ENCODE measurements around the gene DNER. TPM values are rescaled to one million over a fixed set of nuclear protein-coding genes. Genes with fewer than 3 reads are reported as not detected.

DNER gene
- total and polyA plus RNA-seq, 2 of the 13 experiments (the other 11 are each of a cell fraction or from before 2014, with no cell fraction given): not detected

GRCh38 chr2:229344151-229344551 lies 370.2 kb downstream of the DNER start:
- Histone ChIP-seq H3K9ac (ENCODE audit: insufficient read depth, low read depth, low read length) (no peak overlapping the region), H3K27me3 (ENCODE audit: control insufficient read depth in 1 of 2, insufficient read depth in 2 of 2, low read length in 2 of 2) (no peaks in the 10 kb centered on the region), H3K4me2 (ENCODE audit: low read depth, low read length) (no peak overlapping the region), H4K20me1 (ENCODE audit: insufficient read depth, low read length) (no peaks in the 10 kb centered on the region), H3K4me1 (ENCODE audit: insufficient read depth, low read length) (no peaks in the 10 kb centered on the region), H3K9me3 (ENCODE audit: low read length) (peaks cover 6% of the 10 kb centered on the region; the same call in 1 of the 2 replicates), H3K27ac (ENCODE audit: extremely low read length, insufficient read depth, low read length) (no peak overlapping the region), H3K36me3 (replicated peaks in 1 of 2; ENCODE audit: control insufficient read depth in 1 of 2, insufficient read depth in 2 of 2, low read length in 2 of 2) (no peaks in the 10 kb centered on the region), H3K4me3 (replicated peaks in 1 of 3; ENCODE audit: insufficient read depth in 1 of 3, low read depth in 2 of 3, low read length in 3 of 3) (no peak overlapping the region), H2AFZ (ENCODE audit: low read length) (no peak overlapping the region), H3K79me2 (ENCODE audit: insufficient read depth, low read length) (no peaks in the 10 kb centered on the region)
- intact Hi-C loops (cut with micrococcal nuclease; ENCODE audit: unreplicated experiment): no loop called here
- in situ Hi-C loops (cut with HindIII; ENCODE audit: extremely low pct_ligation_motif_present, low pct_unique_long_range_greater_than_20kb): loop anchor here (10.0 kb wide), 1 partner anchor 241 kb away; no protein-coding TSS in a partner anchor
- no TSS peak for BruUV-seq (replicated peaks)
- 44% methylated on average over 6 of the region's 6 CpGs for WGBS (ENCODE audit: low lambda C conversion rate)
- CTCF ChIA-PET (ENCODE audit: low intra/inter-chr PET ratio, low total read pairs): interaction anchor here (2.3 kb wide), 1 partner anchor 243 kb away, joined by 8 read pairs; no protein-coding TSS in a partner anchor
- FAIRE-seq (no peak), DNase-seq (ENCODE audit: low spot score) (no peak), ATAC-seq (no peak)
- TF ChIP-seq JARID2 (CRISPR knock-in tag; IDR thresholded peaks at IDR 0.05; ENCODE audit: insufficient replicate concordance) (no peak), ZNF143 (CRISPR knock-in tag; IDR thresholded peaks at IDR 0.05) (no peak), KDM4B (CRISPR knock-in tag; IDR thresholded peaks at IDR 0.05) (no peak), EHMT2 (IDR thresholded peaks at IDR 0.05; ENCODE audit: borderline replicate concordance, low read depth, low read length) (no peak), ZNF317 (CRISPR knock-in tag; IDR thresholded peaks at IDR 0.05) (no peak), HDAC1 (CRISPR knock-in tag; IDR thresholded peaks at IDR 0.05) (no peak), NFYC (CRISPR knock-in tag; IDR thresholded peaks at IDR 0.05) (no peak), NR3C1 (CRISPR knock-in tag; IDR thresholded peaks at IDR 0.05) (no peak)
- TF ChIP-seq, protein P1, sequence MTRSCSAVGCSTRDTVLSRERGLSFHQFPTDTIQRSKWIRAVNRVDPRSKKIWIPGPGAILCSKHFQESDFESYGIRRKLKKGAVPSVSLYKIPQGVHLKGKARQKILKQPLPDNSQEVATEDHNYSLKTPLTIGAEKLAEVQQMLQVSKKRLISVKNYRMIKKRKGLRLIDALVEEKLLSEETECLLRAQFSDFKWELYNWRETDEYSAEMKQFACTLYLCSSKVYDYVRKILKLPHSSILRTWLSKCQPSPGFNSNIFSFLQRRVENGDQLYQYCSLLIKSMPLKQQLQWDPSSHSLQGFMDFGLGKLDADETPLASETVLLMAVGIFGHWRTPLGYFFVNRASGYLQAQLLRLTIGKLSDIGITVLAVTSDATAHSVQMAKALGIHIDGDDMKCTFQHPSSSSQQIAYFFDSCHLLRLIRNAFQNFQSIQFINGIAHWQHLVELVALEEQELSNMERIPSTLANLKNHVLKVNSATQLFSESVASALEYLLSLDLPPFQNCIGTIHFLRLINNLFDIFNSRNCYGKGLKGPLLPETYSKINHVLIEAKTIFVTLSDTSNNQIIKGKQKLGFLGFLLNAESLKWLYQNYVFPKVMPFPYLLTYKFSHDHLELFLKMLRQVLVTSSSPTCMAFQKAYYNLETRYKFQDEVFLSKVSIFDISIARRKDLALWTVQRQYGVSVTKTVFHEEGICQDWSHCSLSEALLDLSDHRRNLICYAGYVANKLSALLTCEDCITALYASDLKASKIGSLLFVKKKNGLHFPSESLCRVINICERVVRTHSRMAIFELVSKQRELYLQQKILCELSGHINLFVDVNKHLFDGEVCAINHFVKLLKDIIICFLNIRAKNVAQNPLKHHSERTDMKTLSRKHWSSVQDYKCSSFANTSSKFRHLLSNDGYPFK (CRISPR knock-in tag; IDR thresholded peaks at IDR 0.05; ENCODE audit: borderline replicate concordance): no peak
- POLR2A ChIA-PET: no interaction called here

Data from HepG2 (cell line).